GM12892 (cell line): ENCODE results near the gene YRDC.

Source experiments
- POLR2A ChIP-seq: IDR thresholded peaks from 2 replicates; pipeline ENCODE4 v1.6.1; 2011; ENCODE audit warnings: low read depth, low read length, control low read depth
- TAF1 ChIP-seq: IDR thresholded peaks from 2 replicates; pipeline ENCODE4 v1.6.1; 2011; ENCODE audit warnings: low read depth, mild to moderate bottlenecking, control low read depth, low read length, borderline replicate concordance

- TF ChIP-seq TAF1 (no peak), POLR2A (no peak)
Measured at GRCh38 chr1:37813529-37814145, 5.6 kb upstream of the YRDC start.
